ENCODE results near the gene CYFIP1.

GRCh38 chr15:22988811-22989210, 8.6 kb upstream of the CYFIP1 start:
- TF ChIP-seq GATA3 (IDR thresholded peaks at IDR 0.05; ENCODE audit: low read depth, low read length), result no peak
- no peak for TF ChIP-seq GATA2 (IDR thresholded peaks at IDR 0.05; ENCODE audit: low read depth, low read length)
